Suprapubic skin (tissue), 4 donors: ENCODE data around the gene PRKN. TPM values are rescaled to one million over a fixed set of nuclear protein-coding genes. Genes with fewer than 3 reads are reported as not detected.

Experiments used
- DNase-seq, 2 donors: peaks; one replicate each; pipeline ENCODE4 v3.0.0-alpha.2; 2019; ENCODE audit warnings: low spot score in 2 of 2
- H3K27ac ChIP-seq: fragments of 200-600 bp; sonication (generic); one replicate; pipeline ENCODE4 v1.5.1; 2019
- H3K27me3 ChIP-seq: fragments of 200-600 bp; sonication (generic); one replicate; pipeline ENCODE4 v1.5.1; 2019
- H3K36me3 ChIP-seq: fragments of 200-600 bp; sonication (generic); one replicate; pipeline ENCODE4 v1.5.1; 2019
- H3K4me1 ChIP-seq: fragments of 200-600 bp; sonication (generic); one replicate; pipeline ENCODE4 v1.5.1; 2019
- H3K4me3 ChIP-seq: fragments of 200-600 bp; sonication (generic); one replicate; pipeline ENCODE4 v1.5.1; 2019; ENCODE audit warnings: mild to moderate bottlenecking
- H3K9me3 ChIP-seq: fragments of 200-600 bp; sonication (generic); one replicate; pipeline ENCODE4 v1.5.1; 2019
- CTCF ChIP-seq, 2 donors: fragments of 200-600 bp in 1 of 2; fragments of 450-650 bp in 1 of 2; sonication (generic) in 1 of 2; IDR thresholded peaks; one replicate each; pipeline ENCODE4 v1.5.1; 2016 to 2019; ENCODE audit warnings: antibody characterized with exemption in 2 of 2, mild to moderate bottlenecking in 1 of 2, moderate library complexity in 1 of 2
- EP300 ChIP-seq: sonication (generic); formaldehyde crosslinking; IDR thresholded peaks from one replicate; pipeline ENCODE4 v1.6.1; 2017; ENCODE audit warnings: antibody characterized with exemption
- POLR2A ChIP-seq, 2 donors: fragments of 450-650 bp; IDR thresholded peaks; one replicate each; pipeline ENCODE4 v1.6.1; 2017; ENCODE audit warnings: antibody characterized with exemption in 2 of 2, mild to moderate bottlenecking in 2 of 2, moderate library complexity in 2 of 2
- POLR2AphosphoS5 ChIP-seq, 3 donors: sonication (generic); formaldehyde crosslinking; IDR thresholded peaks; one replicate each; pipeline ENCODE4 v1.6.1; 2017; ENCODE audit warnings: antibody characterized with exemption in 3 of 3
- WGBS: methylation state at CpG from one replicate; pipeline ENCODE4 v1.1.5; 2018; 5-methylcytosine and 5-hydroxymethylcytosine counted together
- total RNA-seq, 4 donors: library from RNA; depleted of rRNA; stranded (reverse); fragments of >200 nt; gene quantifications; one replicate each; pipeline ENCODE4 v1.1.0, GENCODE V29; 2016

The PRKN gene
- total RNA-seq, 4 donors from 2014 or later, result 7.2 to 22.8 (median 14.4) TPM

- Histone ChIP-seq H3K36me3 (no peaks in the 10 kb centered on the region), H3K9me3 (no peaks in the 10 kb centered on the region), H3K27me3 (no peaks in the 10 kb centered on the region), H3K4me3 (no peak overlapping the region), H3K4me1 (peaks cover 4% of the 10 kb centered on the region), H3K27ac (no peak overlapping the region)
- WGBS, result 54% methylated on average over 6 of the region's 6 CpGs
- TF ChIP-seq CTCF (IDR thresholded peaks at IDR 0.05) (no peak), POLR2AphosphoS5 (IDR thresholded peaks at IDR 0.05) (no peak), EP300 (no peak), POLR2A (IDR thresholded peaks at IDR 0.05) (no peak)
- no peak for DNase-seq
Measured at GRCh38 chr6:162706232-162706631, 21.3 kb downstream of the PRKN start.

GRCh38 chr6:162705736-162706135 is 21.8 kb downstream of the PRKN start:
- DNase-seq, result no peak
- H3K27ac ChIP-seq, result no peak overlapping the region
- H3K9me3 ChIP-seq, result no peaks in the 10 kb centered on the region
- no peaks in the 10 kb centered on the region for H3K27me3 ChIP-seq
- WGBS, result 62% methylated on average over 4 of the region's 4 CpGs
- TF ChIP-seq POLR2AphosphoS5 (IDR thresholded peaks at IDR 0.05), result no peak
- no peak for TF ChIP-seq POLR2A (IDR thresholded peaks at IDR 0.05)
- no peak for TF ChIP-seq EP300
- TF ChIP-seq CTCF (IDR thresholded peaks at IDR 0.05), result no peak
- no peaks in the 10 kb centered on the region for H3K36me3 ChIP-seq
- H3K4me1 ChIP-seq, result peaks cover 4% of the 10 kb centered on the region
- H3K4me3 ChIP-seq, result no peak overlapping the region

- Histone ChIP-seq H3K4me1 (peaks cover 7% of the 10 kb centered on the region), H3K36me3 (no peaks in the 10 kb centered on the region), H3K4me3 (no peak overlapping the region), H3K9me3 (no peaks in the 10 kb centered on the region), H3K27me3 (no peaks in the 10 kb centered on the region), H3K27ac (no peak overlapping the region)
- no peak for TF ChIP-seq CTCF (IDR thresholded peaks at IDR 0.05)
- TF ChIP-seq POLR2AphosphoS5 (IDR thresholded peaks at IDR 0.05), result no peak
- TF ChIP-seq EP300, result no peak
- TF ChIP-seq POLR2A (IDR thresholded peaks at IDR 0.05), result no peak
- no peak for DNase-seq
- WGBS, result 98% methylated on average over 4 of the region's 4 CpGs
Measured at GRCh38 chr6:162704001-162704400, 23.6 kb downstream of the PRKN start.

- TF ChIP-seq CTCF (IDR thresholded peaks at IDR 0.05) (no peak), EP300 (no peak), POLR2AphosphoS5 (IDR thresholded peaks at IDR 0.05) (no peak), POLR2A (IDR thresholded peaks at IDR 0.05) (no peak)
- Histone ChIP-seq H3K4me3 (no peak overlapping the region), H3K4me1 (peaks cover 7% of the 10 kb centered on the region), H3K27me3 (no peaks in the 10 kb centered on the region), H3K36me3 (no peaks in the 10 kb centered on the region), H3K9me3 (no peaks in the 10 kb centered on the region), H3K27ac (no peak overlapping the region)
- DNase-seq, result no peak
- 80% methylated on average over 2 of the region's 2 CpGs for WGBS
Measured at GRCh38 chr6:162702446-162702845, 25.1 kb downstream of the PRKN start.

- H3K4me3 ChIP-seq, result no peak overlapping the region
- 89% methylated on average over 1 of the region's 1 CpG for WGBS
Measured at GRCh38 chr6:162701551-162701950, 26.0 kb downstream of the PRKN start.

More at GRCh38 chr6:162701551-162701950, 26.0 kb downstream of the PRKN start:
- H3K36me3 ChIP-seq, result no peaks in the 10 kb centered on the region
- DNase-seq, result no peak
- H3K27ac ChIP-seq, result no peak overlapping the region
- TF ChIP-seq POLR2AphosphoS5 (IDR thresholded peaks at IDR 0.05), result no peak
- TF ChIP-seq CTCF (IDR thresholded peaks at IDR 0.05), result no peak
- no peak for TF ChIP-seq POLR2A (IDR thresholded peaks at IDR 0.05)
- no peak for TF ChIP-seq EP300
- H3K9me3 ChIP-seq, result no peaks in the 10 kb centered on the region
- no peaks in the 10 kb centered on the region for H3K27me3 ChIP-seq
- H3K4me1 ChIP-seq, result peaks cover 7% of the 10 kb centered on the region
